DMS 273 treated with DMSO at 0.1 percent for 48 hours (cell line): ENCODE data around the gene PPP3CA.

Source experiments
- DNase-seq: peaks from one replicate; lab custom pipeline; 2025; lab: John Stamatoyannopoulos, UW

The PPP3CA gene

GRCh38 chr4:101331017-101331416 is 16.3 kb downstream of the PPP3CA start:
- no peak for DNase-seq

- no peak for DNase-seq
Measured at GRCh38 chr4:101329592-101329991, 17.7 kb downstream of the PPP3CA start.

GRCh38 chr4:101328063-101328602 is 19.2 kb downstream of the PPP3CA start:
- DNase-seq, result no peak

GRCh38 chr4:101326576-101326975 is 20.8 kb downstream of the PPP3CA start:
- no peak for DNase-seq

- DNase-seq, result no peak
Measured at GRCh38 chr4:101322743-101323142, 24.6 kb downstream of the PPP3CA start.

- no peak for DNase-seq
Measured at GRCh38 chr4:101321481-101322042, 25.8 kb downstream of the PPP3CA start.

GRCh38 chr4:101315786-101316185 is 31.5 kb downstream of the PPP3CA start:
- no peak for DNase-seq

GRCh38 chr4:101315041-101315440 is 32.3 kb downstream of the PPP3CA start:
- no peak for DNase-seq

- DNase-seq, result no peak
Measured at GRCh38 chr4:101309925-101310324, 37.4 kb downstream of the PPP3CA start.

GRCh38 chr4:101307899-101308298 is 39.4 kb downstream of the PPP3CA start:
- no peak for DNase-seq

GRCh38 chr4:101306764-101307615 is 40.3 kb downstream of the PPP3CA start:
- DNase-seq, result no peak

- DNase-seq, result no peak
Measured at GRCh38 chr4:101306225-101306624, 41.1 kb downstream of the PPP3CA start.

GRCh38 chr4:101304916-101305315 is 42.4 kb downstream of the PPP3CA start:
- no peak for DNase-seq

GRCh38 chr4:101299899-101300540 is 47.3 kb downstream of the PPP3CA start:
- DNase-seq, result no peak

GRCh38 chr4:101299021-101299420 is 48.3 kb downstream of the PPP3CA start:
- DNase-seq, result no peak

GRCh38 chr4:101295691-101296090 is 51.6 kb downstream of the PPP3CA start:
- no peak for DNase-seq

GRCh38 chr4:101294597-101294996 is 52.7 kb downstream of the PPP3CA start:
- no peak for DNase-seq

GRCh38 chr4:101292901-101293300 is 54.4 kb downstream of the PPP3CA start:
- DNase-seq, result no peak

GRCh38 chr4:101292214-101292613 is 55.1 kb downstream of the PPP3CA start:
- no peak for DNase-seq

- DNase-seq, result no peak
Measured at GRCh38 chr4:101291198-101291597, 56.1 kb downstream of the PPP3CA start.

- no peak for DNase-seq
Measured at GRCh38 chr4:101290654-101291053, 56.7 kb downstream of the PPP3CA start.

- DNase-seq, result no peak
Measured at GRCh38 chr4:101289306-101289705, 58.0 kb downstream of the PPP3CA start.
